OCI-LY1 (cell line): Measurements from ENCODE around the gene WNK2.

ENCODE experiments used
- CTCF ChIP-seq: fragments of 200-600 bp; sonication (generic), shearing (Covaris generic); IDR thresholded peaks from 2 replicates; pipeline ENCODE4 v1.5.1; 2017; ENCODE audit warnings: mild to moderate bottlenecking, antibody characterized with exemption, low read length, moderate library complexity, mixed read lengths
- EZH2 ChIP-seq: fragments of 200-600 bp; sonication (generic), shearing (Covaris generic); IDR thresholded peaks from 2 replicates; pipeline ENCODE4 v1.8.0; 2017; ENCODE audit warnings: borderline replicate concordance, mixed run types, mild to moderate bottlenecking, antibody characterized with exemption, low read length, moderate library complexity, mixed read lengths

GRCh38 chr9:93278144-93278543 lies 94.2 kb downstream of the WNK2 start:
- TF ChIP-seq CTCF (no peak), EZH2 (no peak)
